H1 (cell line): Measurements from ENCODE around the gene TIMM29. TPM values are rescaled to one million over a fixed set of nuclear protein-coding genes. Genes with fewer than 3 reads are reported as not detected.

ENCODE experiments used
- CTCF ChIA-PET: fragments of 300-600 bp; sonication (Branson Sonifier 250); formaldehyde crosslinking; loops from one replicate; lab custom pipeline; 2021; ENCODE audit not compliant: partially characterized antibody; lab: Charles Lee
- POLR2A ChIA-PET: fragments of 300-600 bp; sonication (Branson Sonifier 250); formaldehyde crosslinking; loops from one replicate; lab custom pipeline; 2021; ENCODE audit warnings: inconsistent platforms; ENCODE audit not compliant: partially characterized antibody; lab: Charles Lee
- DNase-seq, 2 experiments: peaks; one replicate each; pipeline versions ENCODE4 v3.0.0 to v3.0.0-alpha.2; 2010 to 2022; ENCODE audit warnings: low spot score in 2 of 2, low read depth in 1 of 2, mixed read lengths in 1 of 2
- FAIRE-seq: peaks from 2 replicates; lab custom pipeline; 2011; peaks lifted over from hg19 to GRCh38; lab: Jason Lieb, UNC
- H2AFZ ChIP-seq: 2 replicates; pipeline ENCODE4 v1.8.1; 2012; ENCODE audit warnings: low read length, inconsistent platforms
- H2AK5ac ChIP-seq: 2 replicates; pipeline ENCODE4 v1.6.1; 2013; ENCODE audit warnings: low read depth, low read length
- H2BK120ac ChIP-seq: replicated peaks from 2 replicates; pipeline ENCODE3; 2013; ENCODE audit warnings: low read depth, low read length, inconsistent platforms
- H2BK12ac ChIP-seq: 2 replicates; pipeline ENCODE4 v1.6.1; 2013; ENCODE audit warnings: low read depth, low read length
- H2BK15ac ChIP-seq: 2 replicates; pipeline ENCODE4 v1.6.1; 2013; ENCODE audit warnings: low read length
- H2BK20ac ChIP-seq: 2 replicates; pipeline ENCODE4 v1.6.1; 2013; ENCODE audit warnings: low read length
- H2BK5ac ChIP-seq: 2 replicates; pipeline ENCODE4 v1.6.1; 2013; ENCODE audit warnings: low read depth, low read length
- H3K14ac ChIP-seq: 2 replicates; pipeline ENCODE4 v1.6.1; 2013; ENCODE audit warnings: inconsistent platforms; ENCODE audit not compliant: insufficient read length
- H3K18ac ChIP-seq: 2 replicates; pipeline ENCODE4 v1.6.1; 2013; ENCODE audit warnings: low read length; ENCODE audit errors: extremely low read depth
- H3K23ac ChIP-seq: 2 replicates; pipeline ENCODE4 v1.6.1; 2013; ENCODE audit warnings: inconsistent platforms; ENCODE audit not compliant: insufficient read length
- H3K23me2 ChIP-seq: 2 replicates; pipeline ENCODE4 v1.6.1; 2013; ENCODE audit warnings: low read depth, low read length
- H3K27ac ChIP-seq: 2 replicates; pipeline ENCODE4 v1.6.1; 2011; ENCODE audit warnings: low read depth, low read length, inconsistent platforms
- H3K27me3 ChIP-seq, 4 experiments: replicated peaks in 1 of 4; 1 replicate in 1 of 4; 2 replicates in 3 of 4; pipeline versions ENCODE4 v1.6.1 to v1.8.1; 2011 to 2013; ENCODE audit warnings: low read length in 3 of 4, mild to moderate bottlenecking in 3 of 4, inconsistent platforms in 2 of 4, mixed read lengths in 2 of 4, moderate library complexity in 1 of 4; ENCODE audit not compliant: control insufficient read depth in 3 of 4, insufficient read depth in 3 of 4; ENCODE audit errors: extremely low read depth in 1 of 4
- H3K36me3 ChIP-seq, 4 experiments: 2 replicates each; pipeline versions ENCODE4 v1.6.1 to v1.8.1; 2011 to 2013; ENCODE audit warnings: mild to moderate bottlenecking in 4 of 4, low read length in 3 of 4, moderate library complexity in 2 of 4, control low read depth in 1 of 4, inconsistent platforms in 1 of 4; ENCODE audit not compliant: insufficient read depth in 4 of 4, control insufficient read depth in 2 of 4
- H3K4ac ChIP-seq: replicated peaks from 2 replicates; pipeline ENCODE3; 2013; ENCODE audit warnings: low read length, low read depth, mixed read lengths, inconsistent platforms; ENCODE audit not compliant: insufficient read length
- H3K4me1 ChIP-seq, 4 experiments: replicated peaks in 1 of 4; 1 replicate in 1 of 4; 2 replicates in 3 of 4; pipeline versions ENCODE4 v1.6.1 to v1.8.1; 2011 to 2013; ENCODE audit warnings: low read length in 3 of 4, inconsistent platforms in 2 of 4, mixed read lengths in 1 of 4; ENCODE audit not compliant: insufficient read depth in 4 of 4, control insufficient read depth in 3 of 4
- H3K4me2 ChIP-seq, 2 experiments: 2 replicates each; pipeline versions ENCODE4 v1.6.1 to v1.8.1; 2011 to 2013; ENCODE audit warnings: low read depth in 2 of 2, low read length in 2 of 2, control low read depth in 1 of 2, inconsistent platforms in 1 of 2, mild to moderate bottlenecking in 1 of 2; ENCODE audit not compliant: insufficient read depth in 1 of 2
- H3K4me3 ChIP-seq, 4 experiments: fragments of 200-600, 300-600 bp in 1 of 4; sonication (generic), shearing (Covaris generic), sonication (Bioruptor Twin) in 1 of 4; 2 replicates each; pipeline versions ENCODE4 v1.5.1 to v1.8.1; 2011 to 2016; ENCODE audit warnings: low read length in 4 of 4, low read depth in 3 of 4, control low read depth in 2 of 4, inconsistent platforms in 2 of 4, mild to moderate bottlenecking in 2 of 4, mixed read lengths in 1 of 4, moderate library complexity in 1 of 4; ENCODE audit not compliant: insufficient read depth in 2 of 4; ENCODE audit errors: extremely low read depth in 1 of 4
- H3K56ac ChIP-seq: replicated peaks from 2 replicates; pipeline ENCODE3; 2013; ENCODE audit warnings: low read depth, mild to moderate bottlenecking, mixed read lengths, low read length, inconsistent platforms; ENCODE audit not compliant: insufficient read length
- H3K79me1 ChIP-seq: 2 replicates; pipeline ENCODE4 v1.6.1; 2013; ENCODE audit warnings: low read depth, low read length, control low read depth
- H3K79me2 ChIP-seq, 2 experiments: 2 replicates each; pipeline versions ENCODE4 v1.6.1 to v1.8.1; 2012 to 2013; ENCODE audit warnings: low read length in 2 of 2, mild to moderate bottlenecking in 2 of 2, inconsistent platforms in 1 of 2; ENCODE audit not compliant: insufficient read depth in 2 of 2, control insufficient read depth in 1 of 2
- H3K9ac ChIP-seq, 4 experiments: replicated peaks in 1 of 4; 1 replicate in 1 of 4; 2 replicates in 3 of 4; pipeline versions ENCODE4 v1.6.1 to v1.8.1; 2011 to 2013; ENCODE audit warnings: low read depth in 3 of 4, low read length in 3 of 4, control low read depth in 2 of 4, mild to moderate bottlenecking in 2 of 4, moderate library complexity in 2 of 4, inconsistent platforms in 1 of 4; ENCODE audit errors: extremely low read depth in 1 of 4
- H3K9me3 ChIP-seq, 2 experiments: 2 replicates each; pipeline versions ENCODE4 v1.6.1 to v1.8.1; 2012 to 2013; ENCODE audit warnings: mild to moderate bottlenecking in 2 of 2, moderate library complexity in 2 of 2, control low read depth in 1 of 2, inconsistent platforms in 1 of 2, low read depth in 1 of 2, low read length in 1 of 2, mixed read lengths in 1 of 2; ENCODE audit not compliant: insufficient read depth in 2 of 2
- H4K20me1 ChIP-seq, 2 experiments: replicated peaks in 1 of 2; 2 replicates each; pipeline versions ENCODE3 to v1.8.1; 2011 to 2013; ENCODE audit warnings: inconsistent platforms in 2 of 2, low read length in 2 of 2, mild to moderate bottlenecking in 1 of 2; ENCODE audit not compliant: insufficient read depth in 2 of 2, control insufficient read depth in 1 of 2
- H4K5ac ChIP-seq: 2 replicates; pipeline ENCODE4 v1.6.1; 2013; ENCODE audit warnings: low read length, low read depth, mixed read lengths, inconsistent platforms; ENCODE audit not compliant: insufficient read length
- H4K8ac ChIP-seq: 2 replicates; pipeline ENCODE4 v1.8.0; 2013; ENCODE audit warnings: mild to moderate bottlenecking, moderate library complexity, low read length, inconsistent platforms; ENCODE audit not compliant: insufficient read depth; ENCODE audit errors: extremely low read depth
- H4K91ac ChIP-seq: replicated peaks from 2 replicates; pipeline ENCODE3; 2013; ENCODE audit warnings: low read length, mixed read lengths, inconsistent platforms; ENCODE audit not compliant: insufficient read length
- ASH2L ChIP-seq: fragments of 200-600, 300-600 bp; sonication (generic); IDR thresholded peaks from one replicate; pipeline ENCODE4 v1.7.1; 2017; ENCODE audit warnings: low read length
- CHD2 ChIP-seq: IDR thresholded peaks from 2 replicates; pipeline ENCODE4 v1.6.1; 2012; ENCODE audit warnings: low read length, improper control_type of control experiment
- EGR1 ChIP-seq: IDR thresholded peaks from 2 replicates; pipeline ENCODE4 v1.6.1; 2011; ENCODE audit warnings: low read depth, low read length, borderline replicate concordance
- GTF2F1 ChIP-seq: IDR thresholded peaks from 2 replicates; pipeline ENCODE4 v1.6.1; 2012; ENCODE audit warnings: low read depth, low read length, improper control_type of control experiment, borderline replicate concordance
- NANOG ChIP-seq: IDR thresholded peaks from 2 replicates; pipeline ENCODE4 v1.6.1; 2011; ENCODE audit warnings: low read length, low read depth, mild to moderate bottlenecking, inconsistent platforms; ENCODE audit not compliant: insufficient read depth, poor library complexity, severe bottlenecking
- PHF8 ChIP-seq: fragments of 200-600 bp; sonication (generic); conservative IDR thresholded peaks from 2 replicates; pipeline ENCODE4 v1.7.1; 2012; ENCODE audit warnings: low read depth, mild to moderate bottlenecking, inconsistent platforms, low read length, moderate library complexity
- RFX5 ChIP-seq: IDR thresholded peaks from 2 replicates; pipeline ENCODE4 v1.6.1; 2011; ENCODE audit warnings: low read depth, low read length, improper control_type of control experiment, borderline replicate concordance
- SIRT6 ChIP-seq: IDR thresholded peaks from one replicate; pipeline ENCODE4 v1.7.1; 2012; ENCODE audit warnings: low read length, inconsistent platforms
- SIX5 ChIP-seq: IDR thresholded peaks from 2 replicates; pipeline ENCODE4 v1.6.1; 2011; ENCODE audit warnings: mild to moderate bottlenecking, low read depth, low read length
- SP4 ChIP-seq: IDR thresholded peaks from 2 replicates; pipeline ENCODE4 v1.6.1; 2012; ENCODE audit warnings: low read length, inconsistent platforms
- TAF1 ChIP-seq: IDR thresholded peaks from 2 replicates; pipeline ENCODE4 v1.6.1; 2011; ENCODE audit warnings: mild to moderate bottlenecking, low read depth, low read length
- WGBS, 2 experiments: shearing (Covaris generic) in 1 of 2; methylation state at CpG; one replicate each; pipeline versions ENCODE4 v1.1.6 to v1.1.7; 2013 to 2015; ENCODE audit warnings: low lambda C conversion rate in 2 of 2, mixed read lengths in 2 of 2, inconsistent platforms in 1 of 2, low coverage in 1 of 2, missing lambda C conversion rate in 1 of 2; ENCODE audit not compliant: insufficient replicate concordance in 2 of 2, insufficient coverage in 1 of 2, insufficient read length in 1 of 2; ENCODE audit errors: extremely low coverage in 1 of 2, missing lambda C conversion rate in 1 of 2; 5-methylcytosine and 5-hydroxymethylcytosine counted together
- polyA plus RNA-seq, 7 experiments: library from polyadenylated mRNA; depleted of rRNA in 3 of 7; stranded (reverse) in 5 of 7; unstranded in 2 of 7; fragments of >200 nt in 5 of 7; fragments of 200-250 nt in 2 of 7; gene quantifications; 1 replicate in 5 of 7; 2 replicates in 1 of 7; 4 replicates in 1 of 7; pipeline versions ENCODE4 v1.2.1 to v1.2.3, GENCODE V29; 2011 to 2013; ENCODE audit warnings: missing spikeins in 2 of 7, mixed read lengths in 2 of 7
- total RNA-seq: library from RNA; stranded (reverse); fragmentation: NEBNext Ultra II Directional; extraction: Animal tissue kit (Norgen Biotek cat#: 25700); gene quantifications from 2 replicates; pipeline ENCODE4 v1.2.1, GENCODE V29; 2021
- TF ChIP-seq, protein P1 (sequence below): IDR thresholded peaks from 2 replicates; pipeline ENCODE4 v1.6.1; 2012; ENCODE audit warnings: inconsistent platforms

TIMM29 gene
- total and polyA plus RNA-seq, 2 of the 8 experiments (the other 6 are each of a cell fraction or from before 2014, with no cell fraction given), result 15.9 to 24.0 TPM

DNA sequence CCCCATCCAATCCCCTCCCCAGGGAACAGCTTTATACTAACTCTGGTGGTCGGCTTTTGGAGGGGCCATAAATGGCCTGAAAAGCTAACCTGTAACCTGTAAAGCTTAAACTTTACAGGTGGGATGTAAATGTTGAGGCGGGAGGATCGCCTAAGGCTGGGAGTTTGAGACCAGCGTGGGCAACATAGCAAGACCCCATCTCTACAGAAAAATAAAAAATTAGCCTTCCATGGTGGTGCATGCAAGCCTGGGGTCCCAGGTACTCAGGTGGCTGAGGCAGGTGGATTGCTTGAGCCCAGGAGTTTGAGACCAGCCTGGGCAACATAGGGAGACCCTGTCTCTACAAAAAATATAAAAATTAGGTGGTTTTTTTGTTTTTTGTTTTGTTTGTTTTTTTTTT is 38.7 kb upstream of the TIMM29 start:
- Histone ChIP-seq H2BK20ac (no peak overlapping the region), H3K27ac (no peak overlapping the region), H4K5ac (no peak overlapping the region), H2BK15ac (no peak overlapping the region), H4K91ac (no peak overlapping the region), H3K27me3 (no peaks in the 10 kb centered on the region), H3K56ac (no peak overlapping the region), H2BK120ac (no peak overlapping the region), H3K23me2 (no peaks in the 10 kb centered on the region), H4K8ac (no peak overlapping the region), H3K4me3 (no peak overlapping the region), H2AK5ac (no peak overlapping the region), H4K20me1 (peaks cover 0 to 18% of the 10 kb centered on the region in 2 experiments), H3K9me3 (no peaks in the 10 kb centered on the region), H2AFZ (no peak overlapping the region), H3K18ac (no peak overlapping the region; the same call in 1 of the 2 replicates), H3K79me2 (peaks cover 0 to 75% of the 10 kb centered on the region in 2 experiments; a peak in 2 of 4 replicates), H3K36me3 (no peaks in the 10 kb centered on the region), H3K14ac (no peak overlapping the region), H3K23ac (no peak overlapping the region), H3K4ac (no peak overlapping the region), H2BK5ac (no peak overlapping the region), H3K79me1 (peaks cover 31% of the 10 kb centered on the region), H3K4me2 (no peak overlapping the region), H2BK12ac (no peak overlapping the region), H3K4me1 (peaks cover 20 to 57% (median 49%) of the 10 kb centered on the region in 4 experiments), H3K9ac (no peak overlapping the region)
- no peak for FAIRE-seq
- DNase-seq, result no peak
- TF ChIP-seq RFX5 (no peak), SIRT6 (no peak), SIX5 (no peak), CHD2 (no peak), TAF1 (no peak), SP4 (no peak), GTF2F1 (no peak), ASH2L (no peak), PHF8 (no peak), EGR1 (no peak), NANOG (no peak)
- TF ChIP-seq, protein P1, sequence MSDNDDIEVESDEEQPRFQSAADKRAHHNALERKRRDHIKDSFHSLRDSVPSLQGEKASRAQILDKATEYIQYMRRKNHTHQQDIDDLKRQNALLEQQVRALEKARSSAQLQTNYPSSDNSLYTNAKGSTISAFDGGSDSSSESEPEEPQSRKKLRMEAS, result no peak
- CTCF ChIA-PET, result interaction anchor here (1.4 to 11.7 kb wide), 3 partner anchors 8 to 51 kb away, joined by 3 to 103 read pairs (median 5); partner anchors contain the start of gene CARM1
- WGBS, 2 experiments, result 92% methylated on average over 4 of the region's 4 CpGs; no CpG with 5 or more reads in 1 of the 2 experiments
- POLR2A ChIA-PET, result interaction anchor here (0.7 to 6.8 kb wide), 5 partner anchors 9 to 233 kb away, joined by 3 to 72 read pairs (median 13); partner anchors contain the start of gene CARM1
